Transverse colon (tissue), 4 donors: ENCODE measurements around the gene LEP. TPM values are rescaled to one million over a fixed set of nuclear protein-coding genes. Genes with fewer than 3 reads are reported as not detected.
"Not testable (repeated sequence)": the region's sequence is repeated elsewhere in the genome, so short reads cannot be mapped to it uniquely, and the experiment has no call there.

Experiments
- DNase-seq: peaks from one replicate; pipeline ENCODE4 v3.0.0-alpha.2; 2019
- H3K27ac ChIP-seq, 4 donors: fragments of 200-600 bp; sonication (generic); 2 replicates each; pipeline ENCODE4 v1.5.1; 2016 to 2018; ENCODE audit warnings: inconsistent platforms in 4 of 4
- H3K27me3 ChIP-seq: fragments of 200-600 bp; sonication (generic); 2 replicates; pipeline ENCODE4 v1.5.1; 2017; ENCODE audit warnings: inconsistent platforms
- H3K36me3 ChIP-seq, 4 donors: fragments of 200-600 bp; sonication (generic); 2 replicates each; pipeline ENCODE4 v1.5.1; 2017 to 2019; ENCODE audit warnings: inconsistent platforms in 4 of 4
- H3K4me1 ChIP-seq, 4 donors: fragments of 200-600 bp; sonication (generic); 2 replicates each; pipeline ENCODE4 v1.5.1; 2017 to 2020; ENCODE audit warnings: inconsistent platforms in 4 of 4
- H3K4me3 ChIP-seq, 4 donors: fragments of 200-600 bp; sonication (generic); 1 replicate in 1 of 4; 2 replicates in 3 of 4; pipeline versions ENCODE4 v1.5.1 to v1.6.1; 2017 to 2019; ENCODE audit warnings: inconsistent platforms in 4 of 4
- H3K9me3 ChIP-seq, 2 donors: fragments of 200-600 bp; sonication (generic); 2 replicates each; pipeline ENCODE4 v1.5.1; 2017 to 2019; ENCODE audit warnings: inconsistent platforms in 2 of 2
- EP300 ChIP-seq: sonication (generic); formaldehyde crosslinking; IDR thresholded peaks from one replicate; pipeline ENCODE4 v1.6.1; 2017; ENCODE audit warnings: antibody characterized with exemption, low read depth
- POLR2A ChIP-seq: fragments of 450-650 bp; IDR thresholded peaks from one replicate; pipeline ENCODE4 v1.6.1; 2016; ENCODE audit warnings: antibody characterized with exemption, mild to moderate bottlenecking, moderate library complexity
- POLR2AphosphoS5 ChIP-seq, 3 donors: sonication (generic); formaldehyde crosslinking; IDR thresholded peaks; one replicate each; pipeline ENCODE4 v1.6.1; 2016; ENCODE audit warnings: antibody characterized with exemption in 3 of 3
- WGBS, 2 donors: methylation state at CpG; one replicate each; pipeline ENCODE4 v1.1.5; 2018; ENCODE audit warnings: low coverage in 1 of 2; 5-methylcytosine and 5-hydroxymethylcytosine counted together
- in situ Hi-C, 4 donors: fragments of 200-750 bp; cut with MboI; loops; one replicate each; pipeline versions ENCODE4 v1.15.0 to v1.15.1; 2017; ENCODE audit warnings: low sequenced_read_pairs in 3 of 4, low pct_ligation_motif_present in 1 of 4, low pct_unique_long_range_greater_than_20kb in 1 of 4
- intact Hi-C: fragments of 100-400 bp; cut with DNase I; formaldehyde crosslinking; loops from one replicate; pipeline ENCODE4 v1.15.1; 2023; ENCODE audit warnings: low total_unique reads
- total RNA-seq, 4 donors: library from RNA; depleted of rRNA; stranded (reverse); fragments of >200 nt; gene quantifications; one replicate each; pipeline ENCODE4 v1.1.0, GENCODE V29; 2016
- TF ChIP-seq, protein P1 (sequence below), 5 experiments: fragments of 200-600 bp in 3 of 5; fragments of 450-650 bp in 2 of 5; sonication (generic) in 3 of 5; IDR thresholded peaks; 1 replicate in 2 of 5; 2 replicates in 3 of 5; pipeline ENCODE4 v1.5.1; 2016 to 2017; ENCODE audit warnings: antibody characterized with exemption in 5 of 5, inconsistent platforms in 3 of 5, mild to moderate bottlenecking in 2 of 5, moderate library complexity in 1 of 5

LEP gene
- total RNA-seq, 4 donors from 2014 or later, result 1.1 to 10.8 TPM; not detected in 2

DNA sequence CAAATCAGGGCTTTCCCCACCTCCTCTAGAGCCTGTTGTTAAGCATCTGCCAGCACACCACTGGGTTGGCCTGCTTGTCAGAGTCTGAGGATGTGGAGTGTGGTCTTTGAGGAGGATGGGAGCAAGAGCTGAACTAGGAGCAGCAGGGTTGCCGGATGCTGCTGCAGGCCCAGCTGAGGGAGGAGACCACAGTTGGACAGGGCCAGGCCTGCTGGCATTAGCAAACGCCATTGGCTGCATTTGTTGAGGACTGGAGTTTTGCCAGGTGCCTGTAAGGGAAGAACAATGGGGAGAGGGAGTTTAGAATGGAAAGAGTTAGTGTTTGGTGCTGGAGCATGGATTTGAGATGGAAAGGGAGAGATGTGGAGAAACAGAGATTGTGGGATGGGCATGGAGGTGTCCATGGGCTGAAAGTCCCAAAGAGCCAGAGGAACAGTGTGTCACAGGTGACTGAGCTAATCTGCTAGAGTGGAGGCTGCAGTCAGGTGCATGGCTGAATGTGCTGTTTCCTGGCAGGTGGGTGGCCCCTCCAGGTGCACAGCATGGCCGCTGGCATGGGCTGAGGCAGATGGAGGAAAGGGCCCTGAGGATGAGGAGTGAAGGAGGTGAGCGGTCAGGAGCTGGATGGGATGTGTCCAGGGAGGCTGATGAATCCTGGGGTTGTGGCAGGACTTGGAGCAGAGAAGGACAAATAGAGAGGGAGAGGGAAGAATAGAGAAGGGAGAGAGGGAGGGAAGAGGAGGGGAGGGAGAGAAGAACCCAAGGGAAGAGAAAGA lies 40.7 kb downstream of the LEP start:
- H3K9me3 ChIP-seq, result peaks cover 9 to 10% of the 10 kb centered on the region in 2 donors
- in situ Hi-C loops, result no loop called here
- no peak overlapping the region for H3K27ac ChIP-seq
- intact Hi-C loops, result no loop called here
- DNase-seq, result no peak
- H3K36me3 ChIP-seq, result no peaks in the 10 kb centered on the region
- no peaks in the 10 kb centered on the region for H3K4me1 ChIP-seq
- 83% methylated on average over 4 of the region's 4 CpGs; no CpG with 5 or more reads in 1 of the 2 donors for WGBS, 2 donors
- H3K4me3 ChIP-seq, result no peak overlapping the region
- TF ChIP-seq POLR2AphosphoS5 (IDR thresholded peaks at IDR 0.05) (no peak), POLR2A (no peak), EP300 (no peak)
- TF ChIP-seq, protein P1, sequence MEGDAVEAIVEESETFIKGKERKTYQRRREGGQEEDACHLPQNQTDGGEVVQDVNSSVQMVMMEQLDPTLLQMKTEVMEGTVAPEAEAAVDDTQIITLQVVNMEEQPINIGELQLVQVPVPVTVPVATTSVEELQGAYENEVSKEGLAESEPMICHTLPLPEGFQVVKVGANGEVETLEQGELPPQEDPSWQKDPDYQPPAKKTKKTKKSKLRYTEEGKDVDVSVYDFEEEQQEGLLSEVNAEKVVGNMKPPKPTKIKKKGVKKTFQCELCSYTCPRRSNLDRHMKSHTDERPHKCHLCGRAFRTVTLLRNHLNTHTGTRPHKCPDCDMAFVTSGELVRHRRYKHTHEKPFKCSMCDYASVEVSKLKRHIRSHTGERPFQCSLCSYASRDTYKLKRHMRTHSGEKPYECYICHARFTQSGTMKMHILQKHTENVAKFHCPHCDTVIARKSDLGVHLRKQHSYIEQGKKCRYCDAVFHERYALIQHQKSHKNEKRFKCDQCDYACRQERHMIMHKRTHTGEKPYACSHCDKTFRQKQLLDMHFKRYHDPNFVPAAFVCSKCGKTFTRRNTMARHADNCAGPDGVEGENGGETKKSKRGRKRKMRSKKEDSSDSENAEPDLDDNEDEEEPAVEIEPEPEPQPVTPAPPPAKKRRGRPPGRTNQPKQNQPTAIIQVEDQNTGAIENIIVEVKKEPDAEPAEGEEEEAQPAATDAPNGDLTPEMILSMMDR (IDR thresholded peaks at IDR 0.05), result no peak
- H3K27me3 ChIP-seq, result no peaks in the 10 kb centered on the region

DNA sequence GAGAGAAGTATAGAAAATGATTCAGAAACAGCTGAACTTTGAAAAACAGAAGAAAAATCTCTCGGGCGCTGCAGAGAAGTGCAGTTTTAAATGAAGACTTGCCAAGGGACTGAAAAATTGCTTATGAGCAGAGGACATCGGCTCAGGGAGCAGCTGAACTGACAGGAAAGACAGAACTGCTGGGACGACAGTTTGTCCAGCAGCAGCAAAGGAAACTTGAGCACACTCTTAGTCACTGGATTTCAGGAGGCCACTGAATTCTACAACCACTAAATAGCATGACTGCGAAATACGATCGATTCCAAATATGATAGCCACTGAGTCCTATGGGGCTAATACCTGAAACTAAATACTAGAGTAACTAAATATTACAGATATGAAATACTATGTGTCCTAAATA lies 43.0 kb downstream of the LEP start:
- Histone ChIP-seq H3K4me1 (no peaks in the 10 kb centered on the region), H3K27ac (no peak overlapping the region), H3K36me3 (no peaks in the 10 kb centered on the region), H3K27me3 (no peaks in the 10 kb centered on the region), H3K9me3 (peaks cover 9 to 10% of the 10 kb centered on the region in 2 donors), H3K4me3 (no peak overlapping the region)
- 82 to 96% methylated on average over 7 of the region's 7 CpGs for WGBS, 2 donors
- DNase-seq, result no peak
- in situ Hi-C loops, result no loop called here
- TF ChIP-seq, protein P1 (IDR thresholded peaks at IDR 0.05), result no peak
- TF ChIP-seq EP300 (no peak), POLR2A (no peak), POLR2AphosphoS5 (IDR thresholded peaks at IDR 0.05) (no peak)
- intact Hi-C loops, result no loop called here

DNA sequence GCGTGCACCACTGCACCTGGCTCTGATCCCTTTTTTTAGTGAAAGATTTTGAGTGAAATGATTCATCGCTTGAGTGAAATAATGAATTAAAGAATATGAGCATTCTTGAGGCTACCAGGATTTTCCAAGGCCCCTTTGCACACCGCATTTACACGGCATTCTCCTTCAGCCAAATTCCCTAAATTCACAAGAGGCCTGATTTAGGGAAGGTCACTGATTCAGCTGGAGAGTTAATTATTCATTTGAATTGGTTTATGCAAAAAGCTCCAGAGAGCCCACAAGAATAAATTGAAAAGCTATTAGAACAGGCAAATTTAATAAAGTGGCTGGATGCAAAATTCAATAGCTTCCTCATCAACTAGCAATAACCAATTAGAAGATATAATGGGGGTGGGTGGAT lies 46.5 kb downstream of the LEP start:
- H3K4me3 ChIP-seq, result no peak overlapping the region
- in situ Hi-C loops (no loop called here), intact Hi-C loops (no loop called here)
- no peaks in the 10 kb centered on the region for H3K36me3 ChIP-seq
- no peak for DNase-seq
- no peak overlapping the region for H3K27ac ChIP-seq
- 83 to 90% methylated on average over 1 to 4 of the region's 4 CpGs for WGBS, 2 donors
- no peaks in the 10 kb centered on the region for H3K27me3 ChIP-seq
- H3K4me1 ChIP-seq, result no peaks in the 10 kb centered on the region
- H3K9me3 ChIP-seq, result no peaks in the 10 kb centered on the region
- TF ChIP-seq POLR2A (no peak), EP300 (no peak), POLR2AphosphoS5 (IDR thresholded peaks at IDR 0.05) (no peak)
- TF ChIP-seq, protein P1 (IDR thresholded peaks at IDR 0.05), result no peak

DNA sequence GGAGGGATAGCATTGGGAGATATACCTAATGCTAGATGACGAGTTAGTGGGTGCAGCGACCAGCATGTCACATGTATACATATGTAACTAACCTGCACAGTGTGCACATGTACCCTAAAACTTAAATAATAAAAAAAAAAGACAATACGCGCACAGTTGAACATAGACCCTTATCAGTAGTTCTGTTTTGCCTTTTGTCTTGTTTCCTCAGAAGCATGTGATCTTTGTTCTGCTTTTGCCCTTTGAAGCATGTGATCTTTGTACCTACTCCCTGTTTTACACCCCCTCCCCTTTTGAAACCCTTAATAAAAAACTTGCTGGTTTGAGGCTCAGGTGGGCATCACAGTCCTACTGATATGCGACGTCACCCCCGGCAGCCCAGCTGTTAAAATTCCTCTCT lies 56.9 kb downstream of the LEP start:
- intact Hi-C loops, in situ Hi-C loops, H3K4me3 ChIP-seq, H3K36me3 ChIP-seq, H3K27ac ChIP-seq, H3K9me3 ChIP-seq, H3K27me3 ChIP-seq, DNase-seq, H3K4me1 ChIP-seq: not testable (repeated sequence)
- 79 to 86% methylated on average over 5 to 7 of the region's 7 CpGs for WGBS, 2 donors
